Liver (tissue), 9 donors: Measurements from ENCODE around the gene ST6GALNAC3. TPM values are rescaled to one million over a fixed set of nuclear protein-coding genes. Genes with fewer than 3 reads are reported as not detected.

Source experiments
- DNase-seq: peaks from one replicate; pipeline ENCODE4 v3.0.0-alpha.2; 2017; ENCODE audit warnings: low spot score
- H3K27ac ChIP-seq, 2 donors: one replicate each; pipeline ENCODE4 v1.7.0; 2013; ENCODE audit warnings: inconsistent platforms in 2 of 2, low read length in 2 of 2, control low read depth in 1 of 2, low read depth in 1 of 2, mild to moderate bottlenecking in 1 of 2
- H3K27me3 ChIP-seq, 4 donors: one replicate each; pipeline versions ENCODE4 v1.6.1 to v1.7.0; 2013; ENCODE audit warnings: low read length in 3 of 4, inconsistent platforms in 1 of 4, mild to moderate bottlenecking in 1 of 4, moderate library complexity in 1 of 4; ENCODE audit not compliant: control insufficient read depth in 4 of 4, insufficient read depth in 4 of 4
- H3K36me3 ChIP-seq, 4 donors: one replicate each; pipeline versions ENCODE4 v1.6.1 to v1.7.0; 2013; ENCODE audit warnings: low read length in 3 of 4, mild to moderate bottlenecking in 3 of 4, low read depth in 1 of 4, moderate library complexity in 1 of 4; ENCODE audit not compliant: control insufficient read depth in 4 of 4, insufficient read depth in 3 of 4
- H3K4me1 ChIP-seq, 4 donors: one replicate each; pipeline versions ENCODE4 v1.6.1 to v1.7.0; 2013; ENCODE audit warnings: low read length in 3 of 4, mild to moderate bottlenecking in 3 of 4, moderate library complexity in 1 of 4; ENCODE audit not compliant: control insufficient read depth in 4 of 4, insufficient read depth in 4 of 4
- H3K4me3 ChIP-seq, 3 donors: one replicate each; pipeline versions ENCODE4 v1.6.1 to v1.7.0; 2013; ENCODE audit warnings: low read length in 3 of 3, control low read depth in 1 of 3, low read depth in 1 of 3, mild to moderate bottlenecking in 1 of 3
- H3K9ac ChIP-seq, 2 donors: one replicate each; pipeline ENCODE4 v1.7.0; 2013; ENCODE audit warnings: low read length in 2 of 2, mild to moderate bottlenecking in 2 of 2, moderate library complexity in 2 of 2, control low read depth in 1 of 2, low read depth in 1 of 2
- H3K9me3 ChIP-seq, 4 donors: one replicate each; pipeline versions ENCODE4 v1.6.1 to v1.7.0; 2013; ENCODE audit warnings: low read length in 3 of 4; ENCODE audit not compliant: control insufficient read depth in 4 of 4
- ATF3 ChIP-seq: IDR thresholded peaks from 2 replicates; pipeline ENCODE4 v1.6.1; 2016; ENCODE audit warnings: antibody characterized with exemption
- CTCF ChIP-seq: fragments of 150-350 bp; IDR thresholded peaks from 2 replicates; pipeline ENCODE4 v1.5.1; 2017; ENCODE audit warnings: improper control_type of control experiment, low read depth, low read length; ENCODE audit not compliant: missing input control
- EGR1 ChIP-seq, 2 donors: IDR thresholded peaks; 2 replicates each; pipeline ENCODE4 v1.6.1; 2016 to 2018; ENCODE audit warnings: antibody characterized with exemption in 2 of 2, low read depth in 2 of 2
- FOXA1 ChIP-seq: IDR thresholded peaks from 2 replicates; pipeline ENCODE4 v1.6.1; 2016; ENCODE audit warnings: antibody characterized with exemption
- FOXA2 ChIP-seq: IDR thresholded peaks from 2 replicates; pipeline ENCODE4 v1.6.1; 2016; ENCODE audit warnings: antibody characterized with exemption
- GABPA ChIP-seq, 2 donors: IDR thresholded peaks in 1 of 2; conservative IDR thresholded peaks in 1 of 2; 2 replicates each; pipeline ENCODE4 v1.6.1; 2016; ENCODE audit warnings: antibody characterized with exemption in 2 of 2, mild to moderate bottlenecking in 1 of 2, moderate library complexity in 1 of 2
- HNF4A ChIP-seq, 2 donors: conservative IDR thresholded peaks; 2 replicates each; pipeline ENCODE4 v1.6.1; 2016; ENCODE audit warnings: antibody characterized with exemption in 2 of 2, mild to moderate bottlenecking in 2 of 2
- HNF4G ChIP-seq: IDR thresholded peaks from 2 replicates; pipeline ENCODE4 v1.6.1; 2016; ENCODE audit warnings: antibody characterized with exemption
- JUND ChIP-seq, 2 donors: IDR thresholded peaks; 2 replicates each; pipeline ENCODE4 v1.6.1; 2016; ENCODE audit warnings: antibody characterized with exemption in 2 of 2
- MAX ChIP-seq: IDR thresholded peaks from 2 replicates; pipeline ENCODE4 v1.6.1; 2016; ENCODE audit warnings: antibody characterized with exemption
- NR2F2 ChIP-seq: IDR thresholded peaks from 2 replicates; pipeline ENCODE4 v1.6.1; 2016; ENCODE audit warnings: antibody characterized with exemption
- RAD21 ChIP-seq, 2 donors: IDR thresholded peaks; 2 replicates each; pipeline ENCODE4 v1.6.1; 2016; ENCODE audit warnings: antibody characterized with exemption in 2 of 2, mild to moderate bottlenecking in 2 of 2
- REST ChIP-seq: IDR thresholded peaks from 2 replicates; pipeline ENCODE4 v1.6.1; 2016; ENCODE audit warnings: antibody characterized with exemption, mild to moderate bottlenecking
- RXRA ChIP-seq, 2 donors: IDR thresholded peaks; 2 replicates each; pipeline ENCODE4 v1.6.1; 2017 to 2018; ENCODE audit warnings: antibody characterized with exemption in 2 of 2, mild to moderate bottlenecking in 1 of 2
- SP1 ChIP-seq: IDR thresholded peaks from 2 replicates; pipeline ENCODE4 v1.6.1; 2018; ENCODE audit warnings: antibody characterized with exemption, mild to moderate bottlenecking
- YY1 ChIP-seq: IDR thresholded peaks from 2 replicates; pipeline ENCODE4 v1.6.1; 2016; ENCODE audit warnings: antibody characterized with exemption, mild to moderate bottlenecking
- ZBTB33 ChIP-seq: IDR thresholded peaks from 2 replicates; pipeline ENCODE4 v1.6.1; 2016; ENCODE audit warnings: antibody characterized with exemption
- WGBS: extraction: QIAGEN DNeasy Blood & Tissue Kit; methylation state at CpG from one replicate; pipeline ENCODE4 v1.1.7; 2013; 5-methylcytosine and 5-hydroxymethylcytosine counted together
- polyA plus RNA-seq, 2 donors: library from polyadenylated mRNA; stranded (reverse) in 1 of 2; unstranded in 1 of 2; fragments of 200-250 nt in 1 of 2; fragments of >200 nt in 1 of 2; fragmentation: Nextera tagmentation in 1 of 2; extraction: Ambion mirVana in 1 of 2; gene quantifications; one replicate each; pipeline versions ENCODE4 v1.2.1 to v1.2.3, GENCODE V29; 2013 to 2015
- total RNA-seq, 2 donors: library from RNA; depleted of rRNA; stranded (reverse); fragments of >200 nt; gene quantifications; one replicate each; pipeline ENCODE4 v1.2.3, GENCODE V29; 2014
- donor health status: healthy.
- donor health status: healthy.
- donor health status: healthy.
- donor health status: healthy.
- donor health status: healthy.

The ST6GALNAC3 gene
- total and polyA plus RNA-seq, 4 donors = 1.2 to 5.0 (median 3.2) TPM

GRCh38 chr1:76418531-76418930 lies 344.0 kb downstream of the ST6GALNAC3 start:
- Histone ChIP-seq H3K36me3 (no peaks in the 10 kb centered on the region), H3K4me3 (no peak overlapping the region), H3K9me3 (no peaks in the 10 kb centered on the region), H3K9ac (no peak overlapping the region), H3K4me1 (no peaks in the 10 kb centered on the region), H3K27me3 (peaks cover 0 to 3% (median 0%) of the 10 kb centered on the region in 4 donors), H3K27ac (no peak overlapping the region)
- DNase-seq = no peak
- WGBS = 87% methylated on average over 3 of the region's 3 CpGs
- TF ChIP-seq ATF3 = no peak
- no peak for TF ChIP-seq HNF4A (conservative IDR thresholded peaks at IDR 0.05)
- no peak for TF ChIP-seq SP1
- no peak for TF ChIP-seq RAD21 (IDR thresholded peaks at IDR 0.05)
- no peak for TF ChIP-seq CTCF
- TF ChIP-seq FOXA1 = no peak
- no peak for TF ChIP-seq HNF4G
- no peak for TF ChIP-seq MAX
- TF ChIP-seq YY1 = no peak
- TF ChIP-seq GABPA (IDR thresholded peaks at IDR 0.05 in 1 of 2, conservative IDR thresholded peaks at IDR 0.05 in 1 of 2) = no peak
- TF ChIP-seq REST = no peak
- no peak for TF ChIP-seq ZBTB33

- H3K9ac ChIP-seq = no peak overlapping the region
- H3K36me3 ChIP-seq = no peaks in the 10 kb centered on the region
- H3K4me3 ChIP-seq = no peak overlapping the region
- DNase-seq = no peak
- TF ChIP-seq JUND (IDR thresholded peaks at IDR 0.05) (no peak), FOXA2 (no peak), RXRA (IDR thresholded peaks at IDR 0.05) (no peak), RAD21 (IDR thresholded peaks at IDR 0.05) (no peak), REST (no peak), EGR1 (IDR thresholded peaks at IDR 0.05; ENCODE audit: low read depth in 2 of 2) (no peak), NR2F2 (no peak), HNF4G (no peak), ZBTB33 (no peak), HNF4A (conservative IDR thresholded peaks at IDR 0.05) (no peak), SP1 (no peak), FOXA1 (no peak), GABPA (IDR thresholded peaks at IDR 0.05 in 1 of 2, conservative IDR thresholded peaks at IDR 0.05 in 1 of 2) (no peak)
- H3K27ac ChIP-seq = no peak overlapping the region
- no peaks in the 10 kb centered on the region for H3K9me3 ChIP-seq
- H3K4me1 ChIP-seq = no peaks in the 10 kb centered on the region
- peaks cover 0 to 3% (median 0%) of the 10 kb centered on the region in 4 donors for H3K27me3 ChIP-seq
- 74% methylated on average over 2 of the region's 2 CpGs for WGBS
Observed at GRCh38 chr1:76419603-76420002, 345.1 kb downstream of the ST6GALNAC3 start.
